ENCODE results near the gene CXCL8. TPM values are rescaled to one million over a fixed set of nuclear protein-coding genes. Genes with fewer than 3 reads are reported as not detected.

Gene CXCL8
- total RNA-seq, 1 donor from 2014 or later, result not detected

- DNase-seq (ENCODE audit: low spot score in 2 of 2), result no peak
- Histone ChIP-seq H3K27me3 (no peaks in the 10 kb centered on the region), H3K9me3 (no peaks in the 10 kb centered on the region), H3K36me3 (no peaks in the 10 kb centered on the region), H3K4me3 (no peak overlapping the region), H3K27ac (no peak overlapping the region), H3K4me1 (no peaks in the 10 kb centered on the region)
- TF ChIP-seq CTCF (IDR thresholded peaks at IDR 0.05), result no peak
- intact Hi-C loops (cut with DNase I), result no loop called here
Measured at GRCh38 chr4:73735231-73735630, 5.1 kb upstream of the CXCL8 start.

DNA sequence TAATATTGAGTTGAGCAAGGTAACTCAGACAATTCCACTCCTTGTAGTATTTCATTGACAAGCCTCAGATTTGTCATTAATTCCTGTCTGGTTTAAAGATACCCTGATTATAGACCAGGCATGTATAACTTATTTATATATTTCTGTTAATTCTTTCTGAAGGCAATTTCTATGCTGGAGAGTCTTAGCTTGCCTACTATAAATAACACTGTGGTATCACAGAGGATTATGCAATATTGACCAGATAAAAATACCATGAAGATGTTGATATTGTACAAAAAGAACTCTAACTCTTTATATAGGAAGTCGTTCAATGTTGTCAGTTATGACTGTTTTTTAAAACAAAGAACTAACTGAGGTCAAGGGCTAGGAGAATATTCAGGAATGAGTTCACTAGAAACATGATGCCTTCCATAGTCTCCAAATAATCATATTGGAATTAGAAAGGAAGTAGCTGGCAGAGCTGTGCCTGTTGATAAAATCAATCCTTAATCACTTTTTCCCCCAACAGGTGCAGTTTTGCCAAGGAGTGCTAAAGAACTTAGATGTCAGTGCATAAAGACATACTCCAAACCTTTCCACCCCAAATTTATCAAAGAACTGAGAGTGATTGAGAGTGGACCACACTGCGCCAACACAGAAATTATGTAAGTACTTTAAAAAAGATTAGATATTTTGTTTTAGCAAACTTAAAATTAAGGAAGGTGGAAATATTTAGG lies 821 bp downstream of the CXCL8 start:
- no peak for DNase-seq (ENCODE audit: low spot score in 2 of 2)
- no peaks in the 10 kb centered on the region for H3K9me3 ChIP-seq
- H3K27ac ChIP-seq, result no peak overlapping the region
- intact Hi-C loops (cut with DNase I), result no loop called here
- H3K27me3 ChIP-seq, result no peaks in the 10 kb centered on the region
- H3K4me3 ChIP-seq, result no peak overlapping the region
- no peaks in the 10 kb centered on the region for H3K4me1 ChIP-seq
- no peaks in the 10 kb centered on the region for H3K36me3 ChIP-seq
- TF ChIP-seq CTCF (IDR thresholded peaks at IDR 0.05), result no peak

DNA sequence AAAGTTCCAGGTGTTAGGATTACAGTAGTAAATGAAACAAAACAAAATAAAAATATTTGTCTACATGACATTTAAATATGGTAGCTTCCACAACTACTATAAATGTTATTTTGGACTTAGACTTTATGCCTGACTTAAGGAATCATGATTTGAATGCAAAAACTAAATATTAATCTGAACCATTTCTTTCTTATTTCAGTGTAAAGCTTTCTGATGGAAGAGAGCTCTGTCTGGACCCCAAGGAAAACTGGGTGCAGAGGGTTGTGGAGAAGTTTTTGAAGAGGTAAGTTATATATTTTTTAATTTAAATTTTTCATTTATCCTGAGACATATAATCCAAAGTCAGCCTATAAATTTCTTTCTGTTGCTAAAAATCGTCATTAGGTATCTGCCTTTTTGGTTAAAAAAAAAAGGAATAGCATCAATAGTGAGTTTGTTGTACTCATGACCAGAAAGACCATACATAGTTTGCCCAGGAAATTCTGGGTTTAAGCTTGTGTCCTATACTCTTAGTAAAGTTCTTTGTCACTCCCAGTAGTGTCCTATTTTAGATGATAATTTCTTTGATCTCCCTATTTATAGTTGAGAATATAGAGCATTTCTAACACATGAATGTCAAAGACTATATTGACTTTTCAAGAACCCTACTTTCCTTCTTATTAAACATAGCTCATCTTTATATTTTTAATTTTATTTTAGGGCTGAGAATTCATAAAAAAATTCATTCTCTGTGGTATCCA lies 1.6 kb downstream of the CXCL8 start:
- no peaks in the 10 kb centered on the region for H3K4me1 ChIP-seq
- H3K36me3 ChIP-seq, result no peaks in the 10 kb centered on the region
- no peak overlapping the region for H3K4me3 ChIP-seq
- intact Hi-C loops (cut with DNase I), result no loop called here
- no peaks in the 10 kb centered on the region for H3K9me3 ChIP-seq
- H3K27ac ChIP-seq, result no peak overlapping the region
- no peaks in the 10 kb centered on the region for H3K27me3 ChIP-seq
- DNase-seq (ENCODE audit: low spot score in 2 of 2), result no peak
- TF ChIP-seq CTCF (IDR thresholded peaks at IDR 0.05), result no peak

- Histone ChIP-seq H3K4me1 (no peaks in the 10 kb centered on the region), H3K9me3 (no peaks in the 10 kb centered on the region), H3K36me3 (no peaks in the 10 kb centered on the region), H3K4me3 (no peak overlapping the region), H3K27me3 (no peaks in the 10 kb centered on the region), H3K27ac (no peak overlapping the region)
- no peak for DNase-seq (ENCODE audit: low spot score in 2 of 2)
- TF ChIP-seq CTCF (IDR thresholded peaks at IDR 0.05), result no peak
- intact Hi-C loops (cut with DNase I), result no loop called here
Measured at GRCh38 chr4:73742490-73743160, 2.3 kb downstream of the CXCL8 start.

GRCh38 chr4:73743281-73743680 lies 2.9 kb downstream of the CXCL8 start:
- H3K4me1 ChIP-seq, result no peaks in the 10 kb centered on the region
- H3K9me3 ChIP-seq, result no peaks in the 10 kb centered on the region
- intact Hi-C loops (cut with DNase I), result no loop called here
- no peak overlapping the region for H3K27ac ChIP-seq
- H3K27me3 ChIP-seq, result no peaks in the 10 kb centered on the region
- no peak for DNase-seq (ENCODE audit: low spot score in 2 of 2)
- TF ChIP-seq CTCF (IDR thresholded peaks at IDR 0.05), result no peak
- no peak overlapping the region for H3K4me3 ChIP-seq
- H3K36me3 ChIP-seq, result no peaks in the 10 kb centered on the region

Data from ascending aorta (tissue), 2 donors.